SK-N-SH treated with all-trans-retinoic acid at 6 μM for 48 hours (cell line): ENCODE measurements around the gene ZMYND11.

Source experiments
- ATAC-seq: fragments of 200-7000 bp; cut with Tn5 transposase; 3 replicates; pipeline ENCODE4 v1.9.1; 2020; ENCODE audit warnings: mild to moderate bottlenecking, moderate library complexity
- ARNTL ChIP-seq: fragments of 450-650 bp; formaldehyde crosslinking; IDR thresholded peaks from 2 replicates; pipeline ENCODE4 v1.5.0; 2020; ENCODE audit warnings: low read depth, mild to moderate bottlenecking, moderate library complexity, borderline replicate concordance
- BACH2 ChIP-seq: fragments of 250-450 bp; sonication (Bioruptor Pico); IDR thresholded peaks from 2 replicates; pipeline ENCODE4 v1.9.0; 2021; ENCODE audit warnings: mild to moderate bottlenecking, borderline replicate concordance
- ESRRG ChIP-seq: fragments of 250-450 bp; sonication (Bioruptor Pico); IDR thresholded peaks from 2 replicates; pipeline ENCODE4 v1.6.1; 2021; ENCODE audit warnings: mild to moderate bottlenecking
- GLIS3 ChIP-seq: fragments of 250-450 bp; sonication (Bioruptor Pico); IDR thresholded peaks from 2 replicates; pipeline ENCODE4 v1.5.0; 2020; ENCODE audit warnings: mild to moderate bottlenecking, moderate library complexity
- PPARA ChIP-seq: fragments of 250-450 bp; sonication (Bioruptor Pico); IDR thresholded peaks from 2 replicates; pipeline ENCODE4 v1.5.0; 2020; ENCODE audit warnings: mild to moderate bottlenecking, borderline replicate concordance
- RARB ChIP-seq: fragments of 250-450 bp; sonication (Bioruptor Pico); IDR thresholded peaks from 2 replicates; pipeline ENCODE4 v1.8.0; 2021; ENCODE audit warnings: mild to moderate bottlenecking, moderate library complexity
- SNAI2 ChIP-seq: fragments of 250-450 bp; sonication (Bioruptor Pico); IDR thresholded peaks from 2 replicates; pipeline ENCODE4 v1.5.0; 2020; ENCODE audit warnings: mild to moderate bottlenecking, moderate library complexity
- TCF4 ChIP-seq: fragments of 250-450 bp; sonication (Bioruptor Pico); IDR thresholded peaks from 2 replicates; pipeline ENCODE4 v1.8.0; 2021; ENCODE audit warnings: mild to moderate bottlenecking, moderate library complexity, borderline replicate concordance
- TOX ChIP-seq: fragments of 250-450 bp; sonication (Bioruptor Pico); IDR thresholded peaks from 2 replicates; pipeline ENCODE4 v1.8.0; 2021; ENCODE audit warnings: mild to moderate bottlenecking, moderate library complexity, borderline replicate concordance
- ZC3H10 ChIP-seq: fragments of 250-450 bp; sonication (Bioruptor Pico); IDR thresholded peaks from 2 replicates; pipeline ENCODE4 v1.5.1; 2021; ENCODE audit warnings: mild to moderate bottlenecking, moderate library complexity
- ZFP3 ChIP-seq: fragments of 250-450 bp; sonication (Bioruptor Pico); IDR thresholded peaks from 2 replicates; pipeline ENCODE4 v1.5.0; 2020; ENCODE audit warnings: mild to moderate bottlenecking, moderate library complexity
- ZFP30 ChIP-seq: fragments of 450-650 bp; formaldehyde crosslinking; IDR thresholded peaks from 2 replicates; pipeline ENCODE4 v1.5.0; 2022; ENCODE audit warnings: mild to moderate bottlenecking, moderate library complexity
- ZNF565 ChIP-seq: fragments of 450-650 bp; formaldehyde crosslinking; conservative IDR thresholded peaks from 2 replicates; pipeline ENCODE4 v1.5.0; 2020; ENCODE audit warnings: low read depth, mild to moderate bottlenecking, moderate library complexity
- ZNF70 ChIP-seq: fragments of 450-650 bp; formaldehyde crosslinking; IDR thresholded peaks from 2 replicates; pipeline ENCODE4 v1.5.0; 2020; ENCODE audit warnings: mild to moderate bottlenecking, moderate library complexity
- ZNF8 ChIP-seq: fragments of 450-650 bp; formaldehyde crosslinking; IDR thresholded peaks from 2 replicates; pipeline ENCODE4 v1.5.0; 2020; ENCODE audit warnings: mild to moderate bottlenecking, moderate library complexity
- TF ChIP-seq, protein P1 (sequence below): fragments of 250-450 bp; sonication (Bioruptor Pico); IDR thresholded peaks from 2 replicates; pipeline ENCODE4 v1.8.0; 2020; ENCODE audit warnings: mild to moderate bottlenecking, moderate library complexity, borderline replicate concordance
- TF ChIP-seq, protein P2 (sequence below): fragments of 250-450 bp; sonication (Bioruptor Pico); IDR thresholded peaks from 2 replicates; pipeline ENCODE4 v1.5.1; 2021; ENCODE audit warnings: mild to moderate bottlenecking, moderate library complexity
- TF ChIP-seq, protein P3 (sequence below): fragments of 250-450 bp; sonication (Bioruptor Pico); IDR thresholded peaks from 2 replicates; pipeline ENCODE4 v1.5.0; 2020; ENCODE audit warnings: mild to moderate bottlenecking, moderate library complexity
- TF ChIP-seq, protein P4 (sequence below): fragments of 250-450 bp; sonication (Bioruptor Pico); IDR thresholded peaks from 2 replicates; pipeline ENCODE4 v1.5.1; 2020; ENCODE audit warnings: low read depth, mild to moderate bottlenecking, moderate library complexity

Gene ZMYND11

DNA sequence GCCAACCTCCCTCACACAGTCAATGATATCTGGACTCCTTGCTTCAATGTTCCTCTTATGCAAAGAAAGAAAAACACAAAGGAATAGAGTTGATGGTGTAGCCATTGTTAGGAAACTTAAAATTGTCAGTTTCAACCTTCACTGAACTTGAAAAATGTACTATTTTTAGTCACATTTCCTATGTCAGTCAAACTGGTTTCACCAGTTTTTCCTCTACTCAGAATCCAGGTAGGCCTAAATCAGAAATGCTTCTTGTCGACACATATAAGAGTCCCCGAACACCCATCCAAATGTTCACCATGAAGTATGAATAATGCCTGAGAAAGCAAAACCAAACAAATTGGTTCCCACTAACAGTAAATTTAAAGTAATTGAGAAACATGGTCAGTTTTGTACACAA, 42.4 kb upstream of the ZMYND11 start:
- no peak for ATAC-seq
- no peak for TF ChIP-seq ZFP3 (CRISPR knock-in tag)
- TF ChIP-seq, protein P1, sequence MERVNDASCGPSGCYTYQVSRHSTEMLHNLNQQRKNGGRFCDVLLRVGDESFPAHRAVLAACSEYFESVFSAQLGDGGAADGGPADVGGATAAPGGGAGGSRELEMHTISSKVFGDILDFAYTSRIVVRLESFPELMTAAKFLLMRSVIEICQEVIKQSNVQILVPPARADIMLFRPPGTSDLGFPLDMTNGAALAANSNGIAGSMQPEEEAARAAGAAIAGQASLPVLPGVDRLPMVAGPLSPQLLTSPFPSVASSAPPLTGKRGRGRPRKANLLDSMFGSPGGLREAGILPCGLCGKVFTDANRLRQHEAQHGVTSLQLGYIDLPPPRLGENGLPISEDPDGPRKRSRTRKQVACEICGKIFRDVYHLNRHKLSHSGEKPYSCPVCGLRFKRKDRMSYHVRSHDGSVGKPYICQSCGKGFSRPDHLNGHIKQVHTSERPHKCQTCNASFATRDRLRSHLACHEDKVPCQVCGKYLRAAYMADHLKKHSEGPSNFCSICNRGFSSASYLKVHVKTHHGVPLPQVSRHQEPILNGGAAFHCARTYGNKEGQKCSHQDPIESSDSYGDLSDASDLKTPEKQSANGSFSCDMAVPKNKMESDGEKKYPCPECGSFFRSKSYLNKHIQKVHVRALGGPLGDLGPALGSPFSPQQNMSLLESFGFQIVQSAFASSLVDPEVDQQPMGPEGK (CRISPR knock-in tag), result no peak

DNA sequence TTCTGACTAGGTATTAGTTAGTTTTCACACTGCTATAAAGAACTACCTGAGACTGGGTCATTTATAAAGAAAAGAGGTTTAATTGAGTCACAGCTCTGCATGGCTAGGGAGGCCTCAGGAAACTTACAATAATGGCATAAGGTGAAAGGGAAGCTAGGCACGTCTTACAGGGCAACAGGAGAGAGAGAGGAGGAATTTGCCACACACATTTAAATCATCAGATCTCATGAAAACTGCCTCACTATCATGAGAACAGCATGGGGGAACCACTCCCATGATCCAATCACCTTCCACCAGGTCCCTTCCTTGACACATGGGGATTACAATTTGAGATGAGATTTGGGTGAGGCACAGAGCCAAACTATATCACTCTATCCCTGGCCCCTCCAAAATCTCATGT, 40.6 kb upstream of the ZMYND11 start:
- ATAC-seq, result no peak
- TF ChIP-seq, protein P1 (CRISPR knock-in tag), result no peak
- no peak for TF ChIP-seq ZFP30 (CRISPR knock-in tag)
- no peak for TF ChIP-seq TCF4
- no peak for TF ChIP-seq GLIS3 (CRISPR knock-in tag)
- no peak for TF ChIP-seq ZNF565 (CRISPR knock-in tag)
- no peak for TF ChIP-seq ZC3H10 (CRISPR knock-in tag)
- TF ChIP-seq, protein P2, sequence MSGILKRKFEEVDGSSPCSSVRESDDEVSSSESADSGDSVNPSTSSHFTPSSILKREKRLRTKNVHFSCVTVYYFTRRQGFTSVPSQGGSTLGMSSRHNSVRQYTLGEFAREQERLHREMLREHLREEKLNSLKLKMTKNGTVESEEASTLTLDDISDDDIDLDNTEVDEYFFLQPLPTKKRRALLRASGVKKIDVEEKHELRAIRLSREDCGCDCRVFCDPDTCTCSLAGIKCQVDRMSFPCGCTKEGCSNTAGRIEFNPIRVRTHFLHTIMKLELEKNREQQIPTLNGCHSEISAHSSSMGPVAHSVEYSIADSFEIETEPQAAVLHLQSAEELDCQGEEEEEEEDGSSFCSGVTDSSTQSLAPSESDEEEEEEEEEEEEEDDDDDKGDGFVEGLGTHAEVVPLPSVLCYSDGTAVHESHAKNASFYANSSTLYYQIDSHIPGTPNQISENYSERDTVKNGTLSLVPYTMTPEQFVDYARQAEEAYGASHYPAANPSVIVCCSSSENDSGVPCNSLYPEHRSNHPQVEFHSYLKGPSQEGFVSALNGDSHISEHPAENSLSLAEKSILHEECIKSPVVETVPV, result no peak
- TF ChIP-seq ESRRG (CRISPR knock-in tag), result no peak
- TF ChIP-seq TOX, result no peak
- no peak for TF ChIP-seq SNAI2 (CRISPR knock-in tag)
- TF ChIP-seq ZNF8 (CRISPR knock-in tag), result no peak
- TF ChIP-seq RARB (CRISPR knock-in tag), result no peak
- no peak for TF ChIP-seq BACH2 (CRISPR knock-in tag)
- no peak for TF ChIP-seq ZFP3 (CRISPR knock-in tag)
- TF ChIP-seq PPARA, result no peak
- TF ChIP-seq, protein P3, sequence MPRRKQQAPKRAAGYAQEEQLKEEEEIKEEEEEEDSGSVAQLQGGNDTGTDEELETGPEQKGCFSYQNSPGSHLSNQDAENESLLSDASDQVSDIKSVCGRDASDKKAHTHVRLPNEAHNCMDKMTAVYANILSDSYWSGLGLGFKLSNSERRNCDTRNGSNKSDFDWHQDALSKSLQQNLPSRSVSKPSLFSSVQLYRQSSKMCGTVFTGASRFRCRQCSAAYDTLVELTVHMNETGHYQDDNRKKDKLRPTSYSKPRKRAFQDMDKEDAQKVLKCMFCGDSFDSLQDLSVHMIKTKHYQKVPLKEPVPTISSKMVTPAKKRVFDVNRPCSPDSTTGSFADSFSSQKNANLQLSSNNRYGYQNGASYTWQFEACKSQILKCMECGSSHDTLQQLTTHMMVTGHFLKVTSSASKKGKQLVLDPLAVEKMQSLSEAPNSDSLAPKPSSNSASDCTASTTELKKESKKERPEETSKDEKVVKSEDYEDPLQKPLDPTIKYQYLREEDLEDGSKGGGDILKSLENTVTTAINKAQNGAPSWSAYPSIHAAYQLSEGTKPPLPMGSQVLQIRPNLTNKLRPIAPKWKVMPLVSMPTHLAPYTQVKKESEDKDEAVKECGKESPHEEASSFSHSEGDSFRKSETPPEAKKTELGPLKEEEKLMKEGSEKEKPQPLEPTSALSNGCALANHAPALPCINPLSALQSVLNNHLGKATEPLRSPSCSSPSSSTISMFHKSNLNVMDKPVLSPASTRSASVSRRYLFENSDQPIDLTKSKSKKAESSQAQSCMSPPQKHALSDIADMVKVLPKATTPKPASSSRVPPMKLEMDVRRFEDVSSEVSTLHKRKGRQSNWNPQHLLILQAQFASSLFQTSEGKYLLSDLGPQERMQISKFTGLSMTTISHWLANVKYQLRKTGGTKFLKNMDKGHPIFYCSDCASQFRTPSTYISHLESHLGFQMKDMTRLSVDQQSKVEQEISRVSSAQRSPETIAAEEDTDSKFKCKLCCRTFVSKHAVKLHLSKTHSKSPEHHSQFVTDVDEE (CRISPR knock-in tag), result no peak

DNA sequence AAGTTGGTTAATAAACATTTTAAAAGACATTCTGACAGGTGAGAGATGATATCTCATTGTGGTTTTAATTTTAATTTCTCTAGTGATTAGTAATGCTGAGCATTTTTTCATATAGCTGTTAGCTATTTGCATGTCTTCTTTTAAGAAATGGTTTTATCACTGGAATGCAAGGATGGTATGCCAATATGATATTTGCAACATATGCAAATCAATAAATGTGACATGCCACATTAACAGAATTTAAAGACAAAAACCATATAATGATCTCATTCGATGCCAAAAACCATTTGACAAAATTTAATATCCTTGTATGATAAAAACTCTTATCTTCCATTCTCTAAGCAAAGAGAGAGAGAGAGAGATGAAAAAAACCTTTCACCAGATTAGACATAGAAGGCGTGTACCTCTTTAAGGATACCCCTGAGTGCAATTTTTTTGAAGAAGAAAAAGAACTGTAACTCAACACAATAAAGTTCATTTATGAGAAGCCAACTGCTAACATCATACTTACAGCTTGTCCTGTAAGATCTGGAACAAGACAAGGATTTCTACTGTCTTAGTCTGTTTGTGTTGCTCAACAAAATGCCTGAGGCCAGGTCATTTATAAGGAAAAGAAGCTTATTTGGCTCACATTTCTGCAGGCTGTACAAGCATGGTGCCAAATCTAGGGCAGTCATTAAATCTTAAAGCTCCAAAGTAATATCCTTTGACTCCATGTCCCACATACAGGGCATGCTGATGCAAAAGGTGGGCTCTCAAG, 39.7 kb upstream of the ZMYND11 start:
- no peak for ATAC-seq
- TF ChIP-seq ESRRG (CRISPR knock-in tag), result no peak
- no peak for TF ChIP-seq ARNTL (CRISPR knock-in tag)
- TF ChIP-seq, protein P4, sequence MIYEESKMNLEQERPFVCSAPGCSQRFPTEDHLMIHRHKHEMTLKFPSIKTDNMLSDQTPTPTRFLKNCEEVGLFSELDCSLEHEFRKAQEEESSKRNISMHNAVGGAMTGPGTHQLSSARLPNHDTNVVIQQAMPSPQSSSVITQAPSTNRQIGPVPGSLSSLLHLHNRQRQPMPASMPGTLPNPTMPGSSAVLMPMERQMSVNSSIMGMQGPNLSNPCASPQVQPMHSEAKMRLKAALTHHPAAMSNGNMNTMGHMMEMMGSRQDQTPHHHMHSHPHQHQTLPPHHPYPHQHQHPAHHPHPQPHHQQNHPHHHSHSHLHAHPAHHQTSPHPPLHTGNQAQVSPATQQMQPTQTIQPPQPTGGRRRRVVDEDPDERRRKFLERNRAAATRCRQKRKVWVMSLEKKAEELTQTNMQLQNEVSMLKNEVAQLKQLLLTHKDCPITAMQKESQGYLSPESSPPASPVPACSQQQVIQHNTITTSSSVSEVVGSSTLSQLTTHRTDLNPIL (CRISPR knock-in tag), result no peak

DNA sequence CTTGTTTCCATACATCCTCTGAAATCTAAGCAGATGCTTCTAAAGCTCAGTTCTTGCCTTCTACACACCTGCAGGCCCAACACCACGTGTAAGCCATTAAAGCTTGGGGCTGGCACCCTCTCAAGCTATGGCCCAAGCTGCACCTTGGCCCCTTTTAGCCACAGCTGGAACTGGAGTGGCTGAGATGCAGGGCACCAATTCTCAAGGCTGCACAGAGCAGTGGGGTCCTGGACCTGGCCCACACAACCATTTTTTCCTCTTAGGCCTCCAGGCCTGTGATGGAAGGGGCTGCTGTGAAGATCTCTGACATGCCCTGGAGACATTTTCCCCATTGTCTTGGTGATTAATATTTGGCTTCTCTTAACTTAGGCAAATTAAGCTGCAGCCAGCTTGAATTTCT, 38.8 kb upstream of the ZMYND11 start:
- no peak for TF ChIP-seq ZNF70
- ATAC-seq, result no peak
